SKM-1 (cell line): ENCODE measurements around the gene MEIOB.
"Not testable (repeated sequence)": the region's sequence is repeated elsewhere in the genome, so short reads cannot be mapped to it uniquely, and the experiment has no call there.

ENCODE experiments used
- DNase-seq: peaks from one replicate; lab custom pipeline; 2025; ENCODE audit not compliant: unreplicated experiment; lab: John Stamatoyannopoulos, UW

MEIOB gene

GRCh38 chr16:1816396-1817275 is 55.3 kb downstream of the MEIOB start:
- DNase-seq, result no peak

GRCh38 chr16:1815461-1815860 is 56.5 kb downstream of the MEIOB start:
- no peak for DNase-seq

- DNase-seq, result no peak
These were observed 59.2 kb downstream of the MEIOB start for GRCh38 chr16:1812732-1813163.

- DNase-seq, result no peak
These were observed 61.4 kb downstream of the MEIOB start for GRCh38 chr16:1810536-1810935.

GRCh38 chr16:1810106-1810505 is 61.9 kb downstream of the MEIOB start:
- DNase-seq, result no peak

GRCh38 chr16:1809281-1809801 is 62.6 kb downstream of the MEIOB start:
- no peak for DNase-seq

GRCh38 chr16:1808691-1809090 is 63.3 kb downstream of the MEIOB start:
- no peak for DNase-seq

- no peak for DNase-seq
These were observed 64.3 kb downstream of the MEIOB start for GRCh38 chr16:1807626-1808025.

- DNase-seq, result no peak
These were observed 71.3 kb downstream of the MEIOB start for GRCh38 chr16:1800701-1801100.

- DNase-seq, result not testable (repeated sequence)
These were observed 72.7 kb downstream of the MEIOB start for GRCh38 chr16:1799263-1799662.

GRCh38 chr16:1794908-1795666 is 76.9 kb downstream of the MEIOB start:
- DNase-seq, result no peak

GRCh38 chr16:1794221-1794871 is 77.6 kb downstream of the MEIOB start:
- no peak for DNase-seq

- DNase-seq, result no peak
These were observed 78.3 kb downstream of the MEIOB start, which contains the start of gene IGFALS for GRCh38 chr16:1793578-1794220. IGFALS (minus strand) TSS chr16:1793705; CDS start chr16:1793652, 53 bp downstream.

- no peak for DNase-seq
These were observed 79.0 kb downstream of the MEIOB start for GRCh38 chr16:1792836-1793577.

GRCh38 chr16:1791943-1792812 is 79.8 kb downstream of the MEIOB start:
- DNase-seq, result no peak

- no peak for DNase-seq
These were observed 80.6 kb downstream of the MEIOB start for GRCh38 chr16:1791256-1791942.

GRCh38 chr16:1790611-1791255 is 81.2 kb downstream of the MEIOB start:
- DNase-seq, result no peak

- no peak for DNase-seq
These were observed 81.7 kb downstream of the MEIOB start for GRCh38 chr16:1790261-1790610.
